HL-60 (cell line): Measurements from ENCODE around the gene POU1F1.

Source experiments
- CTCF ChIP-seq: IDR thresholded peaks from one replicate; pipeline ENCODE4 v1.5.1; 2011; ENCODE audit warnings: low read length, control low read depth, inconsistent platforms; ENCODE audit not compliant: insufficient read depth
- POLR2AphosphoS5 ChIP-seq: IDR thresholded peaks from 2 replicates; pipeline ENCODE4 v1.6.1; 2012; ENCODE audit warnings: low read depth

GRCh38 chr3:87269723-87270122, 6.7 kb downstream of the POU1F1 start:
- no peak for TF ChIP-seq CTCF
- no peak for TF ChIP-seq POLR2AphosphoS5
